ENCODE measurements around the gene AASDHPPT. TPM values are rescaled to one million over a fixed set of nuclear protein-coding genes. Genes with fewer than 3 reads are reported as not detected.

The AASDHPPT gene
- total and polyA plus RNA-seq, 2 of the 4 experiments (the other 2 are of a cell fraction) = 22.0 to 56.3 TPM

DNA sequence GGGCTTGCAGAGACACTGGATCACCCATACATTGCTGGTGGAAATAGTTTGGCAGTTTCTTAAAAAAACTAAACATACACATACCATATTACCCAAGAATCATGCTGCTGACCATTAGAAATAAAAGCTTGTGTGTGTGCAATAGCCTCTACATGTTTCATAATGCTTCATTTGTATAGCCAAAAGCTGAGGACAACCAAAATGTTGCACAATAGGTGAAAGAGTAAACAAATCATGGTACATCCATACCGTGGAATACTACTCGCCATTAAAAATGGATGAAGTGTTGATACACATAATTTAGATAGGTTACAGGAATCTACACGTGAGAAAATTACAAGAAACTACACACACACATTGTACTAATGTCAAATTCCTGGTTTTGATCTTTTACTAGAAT is 6.9 kb upstream of the AASDHPPT start:
- no peak for TF ChIP-seq FOS (IDR thresholded peaks at IDR 0.05; ENCODE audit: low read depth, low read length)
- TF ChIP-seq, protein P1, sequence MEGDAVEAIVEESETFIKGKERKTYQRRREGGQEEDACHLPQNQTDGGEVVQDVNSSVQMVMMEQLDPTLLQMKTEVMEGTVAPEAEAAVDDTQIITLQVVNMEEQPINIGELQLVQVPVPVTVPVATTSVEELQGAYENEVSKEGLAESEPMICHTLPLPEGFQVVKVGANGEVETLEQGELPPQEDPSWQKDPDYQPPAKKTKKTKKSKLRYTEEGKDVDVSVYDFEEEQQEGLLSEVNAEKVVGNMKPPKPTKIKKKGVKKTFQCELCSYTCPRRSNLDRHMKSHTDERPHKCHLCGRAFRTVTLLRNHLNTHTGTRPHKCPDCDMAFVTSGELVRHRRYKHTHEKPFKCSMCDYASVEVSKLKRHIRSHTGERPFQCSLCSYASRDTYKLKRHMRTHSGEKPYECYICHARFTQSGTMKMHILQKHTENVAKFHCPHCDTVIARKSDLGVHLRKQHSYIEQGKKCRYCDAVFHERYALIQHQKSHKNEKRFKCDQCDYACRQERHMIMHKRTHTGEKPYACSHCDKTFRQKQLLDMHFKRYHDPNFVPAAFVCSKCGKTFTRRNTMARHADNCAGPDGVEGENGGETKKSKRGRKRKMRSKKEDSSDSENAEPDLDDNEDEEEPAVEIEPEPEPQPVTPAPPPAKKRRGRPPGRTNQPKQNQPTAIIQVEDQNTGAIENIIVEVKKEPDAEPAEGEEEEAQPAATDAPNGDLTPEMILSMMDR (conservative IDR thresholded peaks at IDR 0.05; ENCODE audit: low read depth, low read length) = no peak
- peak; percentile 84 for TF ChIP-seq CEBPB (IDR thresholded peaks at IDR 0.05; ENCODE audit: low read depth, low read length)
- Histone ChIP-seq H4K8ac (ENCODE audit: low read depth in 2 of 2, low read length in 2 of 2) (no peak overlapping the region), H2BK20ac (ENCODE audit: low read depth, low read length) (no peak overlapping the region), H4K5ac (ENCODE audit: low read depth, low read length) (no peak overlapping the region), H3K36me3 (ENCODE audit: control insufficient read depth, insufficient read depth, low read length) (no peaks in the 10 kb centered on the region), H3K27ac (ENCODE audit: insufficient read depth, low read length) (no peak overlapping the region), H3K18ac (ENCODE audit: low read depth, low read length) (no peak overlapping the region), H3K4me3 (ENCODE audit: insufficient read depth, low read depth, low read length) (no peak overlapping the region), H3K4me1 (ENCODE audit: control insufficient read depth, insufficient read depth, low read length) (no peaks in the 10 kb centered on the region), H4K20me1 (ENCODE audit: insufficient read depth, low read length) (no peaks in the 10 kb centered on the region), H3K56ac (ENCODE audit: extremely low read depth, insufficient read depth, low read length) (no peak overlapping the region), H2BK5ac (ENCODE audit: low read depth, low read length, poor library complexity, severe bottlenecking) (no peak overlapping the region), H3K23ac (ENCODE audit: low read depth, low read length) (no peak overlapping the region), H4K91ac (ENCODE audit: insufficient read depth, low read depth, low read length) (no peak overlapping the region), H2AK9ac (replicated peaks; ENCODE audit: low read depth, low read length, poor library complexity) (no peak overlapping the region), H2AFZ (replicated peaks; ENCODE audit: low read length, poor library complexity) (no peak overlapping the region), H3K9me3 (ENCODE audit: control insufficient read depth, insufficient read depth, low read length) (no peaks in the 10 kb centered on the region), H3K9ac (ENCODE audit: low read depth, low read length) (no peak overlapping the region), H2BK120ac (ENCODE audit: low read depth, low read length) (no peak overlapping the region), H3K79me1 (ENCODE audit: low read depth in 1 of 2, low read length in 2 of 2) (no peaks in the 10 kb centered on the region), H3K4me2 (ENCODE audit: low read depth, low read length) (no peak overlapping the region), H3K4ac (ENCODE audit: low read depth, low read length) (no peak overlapping the region), H3K9me1 (ENCODE audit: insufficient read depth, low read length) (no peaks in the 10 kb centered on the region), H3K14ac (replicated peaks; ENCODE audit: low read depth, low read length) (no peak overlapping the region), H2AK5ac (ENCODE audit: low read depth, low read length) (no peak overlapping the region), H3K27me3 (ENCODE audit: control insufficient read depth, insufficient read depth, low read length) (no peaks in the 10 kb centered on the region), H2BK15ac (ENCODE audit: low read depth, low read length) (no peak overlapping the region)
- BruUV-seq (replicated peaks) = no TSS peak
- in situ Hi-C loops (cut with MboI; ENCODE audit: low sequenced_read_pairs) = no loop called here
- dilution Hi-C loops (cut with HindIII; ENCODE audit: low sequenced_read_pairs, unreplicated experiment) = no loop called here
- ChIA-PET POLR2A (ENCODE audit: unreplicated experiment) (no interaction called here), CTCF (interaction anchor here (1.3 kb wide), 1 partner anchor 17 kb away, joined by 3 read pairs; no protein-coding TSS in a partner anchor)
- DNase-seq (no peak), ATAC-seq (ENCODE audit: low read depth) (no peak)
- intact Hi-C loops (cut with micrococcal nuclease) = loop anchor here (10.0 kb wide), 2 partner anchors 136 to 394 kb away; no protein-coding TSS in a partner anchor
- WGBS, 2 experiments (ENCODE audit: extremely low coverage in 2 of 2, insufficient read length in 1 of 2) = no CpG with 5 or more reads among the region's 3 CpGs
